ENCODE measurements around the gene JMJD1C. TPM values are rescaled to one million over a fixed set of nuclear protein-coding genes. Genes with fewer than 3 reads are reported as not detected.

Gene JMJD1C
- total RNA-seq, 2 experiments from 2014 or later, result 389 to 399 TPM

- ATAC-seq (ENCODE audit: poor library complexity), result no peak
- intact Hi-C loops (cut with DNase I, micrococcal nuclease), result no loop called here
Measured at GRCh38 chr10:63439607-63440006, 26.2 kb downstream of the JMJD1C start.

GRCh38 chr10:63438506-63439498 is 27.0 kb downstream of the JMJD1C start:
- no peak for TF ChIP-seq CTCF (IDR thresholded peaks at IDR 0.05)

More at GRCh38 chr10:63439607-63440006, 26.2 kb downstream of the JMJD1C start:
- no peaks in the 10 kb centered on the region for H3K27me3 Mint-ChIP-seq
- no peaks in the 10 kb centered on the region for H3K36me3 Mint-ChIP-seq (ENCODE audit: low read depth)
- ChIA-PET CTCF (no interaction called here), POLR2A (no interaction called here)
- H3K27ac Mint-ChIP-seq, result no peak overlapping the region
- no peak overlapping the region for H3K4me3 ChIP-seq (ENCODE audit: low read length)
- no peaks in the 10 kb centered on the region for H3K4me1 ChIP-seq (ENCODE audit: insufficient read depth, low read length)
- H3K9me3 ChIP-seq (ENCODE audit: control insufficient read depth in 1 of 2, insufficient read depth in 1 of 2, low read length in 2 of 2), result no peaks in the 10 kb centered on the region
- H3K27me3 ChIP-seq (ENCODE audit: control insufficient read depth in 1 of 2, insufficient read depth in 2 of 2, low read length in 2 of 2), result no peaks in the 10 kb centered on the region
- TF ChIP-seq CTCF (IDR thresholded peaks at IDR 0.05), result no peak
- no peaks in the 10 kb centered on the region for H3K36me3 ChIP-seq (ENCODE audit: insufficient read depth, low read length)
- H3K4me3 Mint-ChIP-seq, result no peak overlapping the region
- peaks cover 37% of the 10 kb centered on the region for H3K4me1 Mint-ChIP-seq (ENCODE audit: low read depth)
- H3K27ac ChIP-seq (ENCODE audit: low read depth in 1 of 2, low read length in 2 of 2), result no peak overlapping the region
- DNase-seq, result no peak
- H3K9me3 Mint-ChIP-seq, result no peaks in the 10 kb centered on the region

GRCh38 chr10:63437116-63437949 is 28.4 kb downstream of the JMJD1C start:
- Histone ChIP-seq H3K9me3 (ENCODE audit: control insufficient read depth in 1 of 2, insufficient read depth in 1 of 2, low read length in 2 of 2) (no peaks in the 10 kb centered on the region), H3K27ac (ENCODE audit: low read depth in 1 of 2, low read length in 2 of 2) (no peak overlapping the region), H3K4me1 (ENCODE audit: insufficient read depth, low read length) (no peaks in the 10 kb centered on the region), H3K36me3 (ENCODE audit: insufficient read depth, low read length) (no peaks in the 10 kb centered on the region), H3K4me3 (ENCODE audit: low read length) (no peak overlapping the region), H3K27me3 (ENCODE audit: control insufficient read depth in 1 of 2, insufficient read depth in 2 of 2, low read length in 2 of 2) (no peaks in the 10 kb centered on the region)
- no peak overlapping the region for H3K4me3 Mint-ChIP-seq
- TF ChIP-seq CTCF (IDR thresholded peaks at IDR 0.05), result no peak
- no peaks in the 10 kb centered on the region for H3K27me3 Mint-ChIP-seq
- H3K27ac Mint-ChIP-seq, result no peak overlapping the region
- intact Hi-C loops (cut with DNase I, micrococcal nuclease), result no loop called here
- H3K36me3 Mint-ChIP-seq (ENCODE audit: low read depth), result peaks cover 2% of the 10 kb centered on the region
- ChIA-PET CTCF (no interaction called here), POLR2A (interaction anchor here (0.7 to 1.6 kb wide), 3 partner anchors 16 to 192 kb away, joined by 3 to 4 read pairs (median 4); no protein-coding TSS in a partner anchor)
- no peak for ATAC-seq (ENCODE audit: poor library complexity)
- H3K4me1 Mint-ChIP-seq (ENCODE audit: low read depth), result peaks cover 34% of the 10 kb centered on the region
- no peak for DNase-seq
- H3K9me3 Mint-ChIP-seq, result no peaks in the 10 kb centered on the region

More at GRCh38 chr10:63438506-63439498, 27.0 kb downstream of the JMJD1C start:
- Histone ChIP-seq H3K27ac (ENCODE audit: low read depth in 1 of 2, low read length in 2 of 2) (no peak overlapping the region), H3K4me3 (ENCODE audit: low read length) (no peak overlapping the region), H3K36me3 (ENCODE audit: insufficient read depth, low read length) (no peaks in the 10 kb centered on the region), H3K4me1 (ENCODE audit: insufficient read depth, low read length) (no peaks in the 10 kb centered on the region), H3K27me3 (ENCODE audit: control insufficient read depth in 1 of 2, insufficient read depth in 2 of 2, low read length in 2 of 2) (no peaks in the 10 kb centered on the region), H3K9me3 (ENCODE audit: control insufficient read depth in 1 of 2, insufficient read depth in 1 of 2, low read length in 2 of 2) (no peaks in the 10 kb centered on the region)
- H3K9me3 Mint-ChIP-seq, result no peaks in the 10 kb centered on the region
- POLR2A ChIA-PET, result interaction anchor here (1.6 kb wide), 1 partner anchor 17 kb away, joined by 4 read pairs; no protein-coding TSS in a partner anchor
- no peak overlapping the region for H3K4me3 Mint-ChIP-seq
- no peak overlapping the region for H3K27ac Mint-ChIP-seq
- H3K36me3 Mint-ChIP-seq (ENCODE audit: low read depth), result no peaks in the 10 kb centered on the region
- H3K4me1 Mint-ChIP-seq (ENCODE audit: low read depth), result peaks cover 41% of the 10 kb centered on the region
- ATAC-seq (ENCODE audit: poor library complexity) (no peak), DNase-seq (no peak)
- intact Hi-C loops (cut with DNase I, micrococcal nuclease), result no loop called here
- CTCF ChIA-PET, result no interaction called here
- no peaks in the 10 kb centered on the region for H3K27me3 Mint-ChIP-seq

Measured in CD4-positive, alpha-beta T cell (primary cell).